Measurements from ENCODE around the gene BIVM.

The BIVM gene

DNA sequence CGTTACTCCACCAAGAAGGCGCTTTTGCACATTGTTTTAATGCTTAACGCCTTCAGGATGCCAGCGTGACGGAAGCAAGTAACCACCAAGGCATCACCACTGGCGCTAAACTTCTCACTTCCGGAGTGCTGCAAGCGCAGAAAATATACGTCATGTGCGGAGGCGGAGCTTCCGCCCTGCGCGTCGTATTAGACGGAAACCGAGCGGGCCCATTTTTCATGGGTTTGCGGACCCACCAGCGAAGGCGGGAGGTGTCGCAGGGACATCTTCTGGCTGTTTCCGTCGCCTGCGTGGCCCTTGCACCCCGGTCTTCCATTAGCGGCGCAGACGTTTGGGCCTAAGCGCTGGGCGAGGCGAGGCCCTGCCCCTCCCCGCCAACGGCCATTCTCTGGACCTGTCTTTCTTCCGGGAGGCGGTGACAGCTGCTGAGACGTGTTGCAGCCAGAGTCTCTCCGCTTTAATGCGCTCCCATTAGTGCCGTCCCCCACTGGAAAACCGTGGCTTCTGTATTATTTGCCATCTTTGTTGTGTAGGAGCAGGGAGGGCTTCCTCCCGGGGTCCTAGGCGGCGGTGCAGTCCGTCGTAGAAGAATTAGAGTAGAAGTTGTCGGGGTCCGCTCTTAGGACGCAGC, 46.8 kb downstream of the BIVM start, which contains the start of gene ERCC5:
Gene ERCC5 (plus strand): TSS at position 403 of the 631 bp plus-strand sequence. CDS start 235 bp downstream, outside the sequence.
- TF ChIP-seq, protein P1, sequence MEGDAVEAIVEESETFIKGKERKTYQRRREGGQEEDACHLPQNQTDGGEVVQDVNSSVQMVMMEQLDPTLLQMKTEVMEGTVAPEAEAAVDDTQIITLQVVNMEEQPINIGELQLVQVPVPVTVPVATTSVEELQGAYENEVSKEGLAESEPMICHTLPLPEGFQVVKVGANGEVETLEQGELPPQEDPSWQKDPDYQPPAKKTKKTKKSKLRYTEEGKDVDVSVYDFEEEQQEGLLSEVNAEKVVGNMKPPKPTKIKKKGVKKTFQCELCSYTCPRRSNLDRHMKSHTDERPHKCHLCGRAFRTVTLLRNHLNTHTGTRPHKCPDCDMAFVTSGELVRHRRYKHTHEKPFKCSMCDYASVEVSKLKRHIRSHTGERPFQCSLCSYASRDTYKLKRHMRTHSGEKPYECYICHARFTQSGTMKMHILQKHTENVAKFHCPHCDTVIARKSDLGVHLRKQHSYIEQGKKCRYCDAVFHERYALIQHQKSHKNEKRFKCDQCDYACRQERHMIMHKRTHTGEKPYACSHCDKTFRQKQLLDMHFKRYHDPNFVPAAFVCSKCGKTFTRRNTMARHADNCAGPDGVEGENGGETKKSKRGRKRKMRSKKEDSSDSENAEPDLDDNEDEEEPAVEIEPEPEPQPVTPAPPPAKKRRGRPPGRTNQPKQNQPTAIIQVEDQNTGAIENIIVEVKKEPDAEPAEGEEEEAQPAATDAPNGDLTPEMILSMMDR (IDR thresholded peaks at IDR 0.05; ENCODE audit: poor library complexity, severe bottlenecking), result peak; percentile 26
- peaks cover 21% of the 10 kb centered on the region for H3K36me3 ChIP-seq (ENCODE audit: low read depth)
- H3K4me3 ChIP-seq (ENCODE audit: severe bottlenecking), result peak within 1 kb of the TSS; percentile 67
- no peaks in the 10 kb centered on the region for H3K27me3 ChIP-seq (ENCODE audit: insufficient read depth, poor library complexity, severe bottlenecking)
- DNase-seq (ENCODE audit: low spot score) (peak; percentile 90), ATAC-seq (ENCODE audit: low read depth) (peak; percentile 84)
- peak within 1 kb of the TSS; percentile 83 for H3K27ac ChIP-seq (ENCODE audit: poor library complexity, severe bottlenecking)
- peaks cover 11% of the 10 kb centered on the region for H3K4me1 ChIP-seq (ENCODE audit: insufficient read depth, poor library complexity, severe bottlenecking)
- no peaks in the 10 kb centered on the region for H3K9me3 ChIP-seq (ENCODE audit: severe bottlenecking)

DNA sequence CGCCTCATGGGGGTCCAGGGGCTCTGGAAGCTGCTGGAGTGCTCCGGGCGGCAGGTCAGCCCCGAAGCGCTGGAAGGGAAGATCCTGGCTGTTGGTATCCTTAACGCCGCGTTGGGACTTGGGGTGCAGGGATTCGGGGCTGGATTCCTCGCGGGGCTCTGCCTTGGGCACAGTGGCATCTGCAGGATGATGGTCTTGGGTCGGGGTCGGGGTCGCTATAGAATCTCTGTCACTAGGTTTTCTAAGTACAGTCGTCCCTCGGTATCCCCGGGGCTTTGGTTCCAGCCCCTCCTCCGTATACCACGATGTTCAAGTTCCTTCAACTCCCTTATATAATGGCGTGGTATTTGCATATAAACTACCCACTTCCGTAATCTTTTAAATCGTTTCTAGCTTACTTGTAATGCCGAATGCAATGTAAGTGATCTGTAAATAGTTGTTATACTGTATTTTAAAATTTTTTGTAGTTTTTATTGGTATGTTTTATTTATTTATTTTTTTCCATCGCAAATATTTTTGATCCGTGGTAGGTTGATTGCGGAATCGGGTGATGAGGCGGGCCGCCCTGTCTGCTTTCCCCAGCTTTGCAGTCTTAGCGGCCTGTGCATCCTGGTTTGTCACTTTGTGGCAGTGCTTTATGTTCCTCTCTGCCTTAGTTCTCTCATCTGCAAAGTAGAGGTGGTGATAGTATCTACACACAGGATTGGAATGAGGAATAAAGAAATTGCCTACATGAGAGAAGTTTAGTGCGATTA, 47.5 kb downstream of the BIVM start:
- H3K4me1 ChIP-seq (ENCODE audit: insufficient read depth, poor library complexity, severe bottlenecking), result peaks cover 11% of the 10 kb centered on the region
- H3K4me3 ChIP-seq (ENCODE audit: severe bottlenecking), result peak overlapping the region; percentile 67
- ATAC-seq (ENCODE audit: low read depth) (peak; percentile 48), DNase-seq (ENCODE audit: low spot score) (no peak)
- peaks cover 15% of the 10 kb centered on the region for H3K36me3 ChIP-seq (ENCODE audit: low read depth)
- H3K27ac ChIP-seq (ENCODE audit: poor library complexity, severe bottlenecking), result peak overlapping the region; percentile 83
- TF ChIP-seq, protein P1 (IDR thresholded peaks at IDR 0.05; ENCODE audit: poor library complexity, severe bottlenecking), result no peak
- no peaks in the 10 kb centered on the region for H3K9me3 ChIP-seq (ENCODE audit: severe bottlenecking)
- no peaks in the 10 kb centered on the region for H3K27me3 ChIP-seq (ENCODE audit: insufficient read depth, poor library complexity, severe bottlenecking)

DNA sequence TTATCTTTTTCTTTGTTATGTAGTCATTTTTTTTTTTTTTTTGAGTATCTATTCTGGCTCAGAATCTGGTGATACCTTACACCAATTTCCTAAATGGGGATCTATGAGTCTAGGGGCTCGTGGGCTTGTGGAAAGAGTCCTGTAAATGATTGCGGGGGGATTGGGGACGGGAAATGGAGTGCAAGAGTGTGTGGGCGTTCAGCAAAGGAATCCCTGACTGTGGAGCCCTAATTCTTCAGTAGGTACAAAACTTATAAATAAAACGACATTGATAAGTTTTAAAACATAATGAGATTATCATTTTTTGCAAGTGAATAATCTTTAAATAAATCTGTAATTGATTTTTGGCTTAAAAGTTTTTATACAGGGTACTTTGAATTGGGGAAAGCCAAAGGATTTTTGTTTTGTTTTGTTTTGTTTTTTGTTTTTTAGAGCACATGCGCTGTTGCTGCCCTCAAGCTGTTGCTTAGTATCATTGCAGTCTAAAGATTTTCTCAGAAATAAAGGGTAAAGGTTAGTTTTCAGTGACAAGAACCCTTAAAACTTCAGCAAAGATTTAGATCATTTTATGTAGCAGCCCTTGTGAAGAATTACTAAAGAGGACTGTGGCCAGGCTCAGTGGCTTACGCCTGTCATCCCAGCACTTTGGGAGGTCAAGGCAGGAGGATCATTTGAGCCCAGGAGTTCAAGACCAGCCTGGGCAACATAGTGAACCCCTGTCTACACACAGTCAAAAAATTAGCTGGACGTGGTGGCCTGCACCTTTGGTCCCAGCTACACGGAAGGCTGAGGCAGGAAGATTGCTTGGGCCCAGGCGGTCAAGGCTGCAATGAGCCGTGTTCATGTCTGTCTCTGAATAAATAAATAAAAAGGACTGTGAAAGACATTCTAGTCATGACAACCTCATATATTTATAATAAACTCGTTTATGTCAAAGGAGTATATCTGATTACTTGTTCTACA, 48.6 kb downstream of the BIVM start:
- H3K9me3 ChIP-seq (ENCODE audit: severe bottlenecking), result no peaks in the 10 kb centered on the region
- peak overlapping the region; percentile 67 for H3K4me3 ChIP-seq (ENCODE audit: severe bottlenecking)
- no peaks in the 10 kb centered on the region for H3K27me3 ChIP-seq (ENCODE audit: insufficient read depth, poor library complexity, severe bottlenecking)
- H3K4me1 ChIP-seq (ENCODE audit: insufficient read depth, poor library complexity, severe bottlenecking), result peaks cover 11% of the 10 kb centered on the region
- TF ChIP-seq, protein P1 (IDR thresholded peaks at IDR 0.05; ENCODE audit: poor library complexity, severe bottlenecking), result peak; percentile 95
- DNase-seq (ENCODE audit: low spot score) (no peak), ATAC-seq (ENCODE audit: low read depth) (no peak)
- peak overlapping the region; percentile 83 for H3K27ac ChIP-seq (ENCODE audit: poor library complexity, severe bottlenecking)
- H3K36me3 ChIP-seq (ENCODE audit: low read depth), result peaks cover 25% of the 10 kb centered on the region

DNA sequence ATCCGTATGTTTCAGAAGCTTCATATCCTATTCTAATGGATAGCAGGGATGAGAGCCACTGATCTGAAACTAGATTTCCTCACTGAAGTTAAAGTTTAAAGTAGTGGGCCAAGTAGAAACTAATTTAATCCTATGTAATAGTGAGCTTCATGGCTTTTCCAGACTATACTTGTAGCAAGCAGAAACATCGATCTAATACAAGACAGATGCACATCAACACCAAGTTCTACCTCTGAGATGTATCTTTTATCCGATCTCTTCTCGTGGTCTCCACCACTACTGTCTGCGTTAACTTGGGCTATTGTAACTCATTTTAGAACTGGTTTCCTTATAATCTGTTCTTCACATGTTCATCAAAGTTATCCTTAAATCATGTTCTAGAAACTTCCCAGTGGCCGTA, 50.0 kb downstream of the BIVM start:
- peaks cover 39% of the 10 kb centered on the region for H3K36me3 ChIP-seq (ENCODE audit: low read depth)
- no peaks in the 10 kb centered on the region for H3K27me3 ChIP-seq (ENCODE audit: insufficient read depth, poor library complexity, severe bottlenecking)
- ATAC-seq (ENCODE audit: low read depth) (no peak), DNase-seq (ENCODE audit: low spot score) (no peak)
- no peak overlapping the region for H3K4me3 ChIP-seq (ENCODE audit: severe bottlenecking)
- H3K27ac ChIP-seq (ENCODE audit: poor library complexity, severe bottlenecking), result no peak overlapping the region
- TF ChIP-seq, protein P1 (IDR thresholded peaks at IDR 0.05; ENCODE audit: poor library complexity, severe bottlenecking), result no peak
- H3K4me1 ChIP-seq (ENCODE audit: insufficient read depth, poor library complexity, severe bottlenecking), result peaks cover 11% of the 10 kb centered on the region
- no peaks in the 10 kb centered on the region for H3K9me3 ChIP-seq (ENCODE audit: severe bottlenecking)

Data from RWPE2 (cell line).